Activated CD4-positive, alpha-beta T cell treated with anti-CD3 and anti-CD28 coated beads, Interleukin-2, amount 10 ng/mL, durations not matched to agents 7 days and 5 days (primary cell): Measurements from ENCODE around the gene TRIM28. TPM values are rescaled to one million over a fixed set of nuclear protein-coding genes. Genes with fewer than 3 reads are reported as not detected.

Source experiments
- CTCF ChIA-PET: fragments of 350-600 bp; sonication (Branson Sonifier 250); formaldehyde crosslinking; loops from one replicate; lab custom pipeline; 2021; ENCODE audit warnings: antibody characterized with exemption; lab: Charles Lee
- POLR2A ChIA-PET: fragments of 350-600 bp; sonication (Branson Sonifier 250); formaldehyde crosslinking; loops from one replicate; lab custom pipeline; 2021; ENCODE audit warnings: antibody characterized with exemption; lab: Charles Lee
- DNase-seq: peaks from one replicate; pipeline ENCODE4 v3.0.0-alpha.2; 2020
- H3K27ac Mint-ChIP-seq: one replicate; pipeline ENCODE4 v1.8.0; 2021; ENCODE audit warnings: mild to moderate bottlenecking, moderate library complexity, mixed read lengths
- H3K27me3 Mint-ChIP-seq: one replicate; pipeline ENCODE4 v1.8.0; 2021; ENCODE audit warnings: mixed read lengths
- H3K36me3 Mint-ChIP-seq: one replicate; pipeline ENCODE4 v1.8.0; 2021; ENCODE audit warnings: low read depth, mixed read lengths
- H3K4me1 Mint-ChIP-seq: one replicate; pipeline ENCODE4 v1.8.0; 2021; ENCODE audit warnings: mixed read lengths
- H3K4me3 Mint-ChIP-seq: one replicate; pipeline ENCODE4 v1.8.0; 2021; ENCODE audit warnings: mild to moderate bottlenecking, moderate library complexity, mixed read lengths
- H3K9me3 Mint-ChIP-seq: one replicate; pipeline ENCODE4 v1.8.0; 2021; ENCODE audit warnings: mixed read lengths
- total RNA-seq, 2 experiments: library from RNA; stranded (reverse); gene quantifications; one replicate each; pipeline ENCODE4 v1.2.3, GENCODE V29; 2021

TRIM28 gene
- total RNA-seq, 2 experiments from 2014 or later, result 457 to 560 TPM

- Mint-ChIP-seq H3K27me3 (no peaks in the 10 kb centered on the region), H3K27ac (peak overlapping the region; percentile 90), H3K4me3 (peak overlapping the region; percentile 81), H3K9me3 (no peaks in the 10 kb centered on the region), H3K4me1 (peaks cover 39% of the 10 kb centered on the region), H3K36me3 (peaks cover 18% of the 10 kb centered on the region)
- CTCF ChIA-PET, result interaction anchor here (0.6 to 2.4 kb wide), 37 partner anchors 8 to 332 kb away, joined by 3 to 34 read pairs (median 4); partner anchors contain the start of genes CHMP2A, TRIM28 and ZNF497
- peak; percentile 96 for DNase-seq
- POLR2A ChIA-PET, result no interaction called here
These were observed 29.9 kb upstream of the TRIM28 start for GRCh38 chr19:58513694-58514563.

DNA sequence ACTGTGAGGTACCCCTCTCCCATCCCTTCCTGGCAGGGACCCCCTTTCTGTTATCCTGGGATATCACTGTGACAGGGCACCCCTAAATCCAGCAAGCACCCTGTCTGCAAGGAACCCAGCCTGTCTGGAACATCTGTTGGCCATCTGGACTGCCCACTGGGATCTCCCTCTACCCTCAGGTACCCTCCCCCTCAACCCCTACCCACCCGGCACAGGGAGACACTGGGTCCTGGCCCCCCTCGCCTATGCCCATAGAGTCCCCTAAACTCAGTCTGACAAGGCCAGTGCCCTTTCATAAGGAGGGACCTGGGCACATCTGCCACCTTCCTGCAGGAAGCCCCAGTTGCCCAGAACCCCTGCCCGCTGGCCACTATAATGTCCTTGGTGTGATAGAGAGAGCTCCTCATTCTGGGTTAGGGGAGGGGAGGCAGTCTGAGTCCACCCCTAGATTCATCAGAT is 29.3 kb upstream of the TRIM28 start:
- Mint-ChIP-seq H3K36me3 (peaks cover 20% of the 10 kb centered on the region), H3K27me3 (no peaks in the 10 kb centered on the region), H3K4me1 (peaks cover 43% of the 10 kb centered on the region), H3K27ac (peak overlapping the region; percentile 90), H3K4me3 (peak overlapping the region; percentile 81), H3K9me3 (no peaks in the 10 kb centered on the region)
- DNase-seq, result no peak
- ChIA-PET POLR2A (no interaction called here), CTCF (interaction anchor here (0.6 to 2.4 kb wide), 34 partner anchors 8 to 333 kb away, joined by 3 to 34 read pairs (median 4); partner anchors contain the start of genes TRIM28 and ZNF497)

DNA sequence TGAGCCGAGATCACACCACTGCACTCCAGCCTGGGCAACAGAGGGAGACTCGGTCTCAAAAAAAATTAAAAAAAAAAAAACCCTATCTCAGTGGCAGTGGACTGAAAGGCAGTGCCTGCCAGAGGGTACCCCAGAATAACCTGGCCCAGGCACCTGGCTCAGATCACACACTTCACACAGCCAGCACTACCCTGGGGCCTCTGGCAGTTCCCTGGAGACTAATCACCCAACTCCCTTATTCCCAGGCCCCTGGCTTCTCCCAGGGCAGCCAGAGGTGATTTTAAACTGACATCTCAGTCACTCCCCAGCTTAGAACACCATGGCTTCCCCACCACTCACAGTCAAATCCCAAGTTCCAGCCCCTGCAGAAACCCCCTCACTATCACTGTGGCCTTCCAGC is 28.6 kb upstream of the TRIM28 start:
- peak overlapping the region; percentile 75 for H3K27ac Mint-ChIP-seq
- no peaks in the 10 kb centered on the region for H3K27me3 Mint-ChIP-seq
- no peaks in the 10 kb centered on the region for H3K9me3 Mint-ChIP-seq
- peaks cover 49% of the 10 kb centered on the region for H3K4me1 Mint-ChIP-seq
- peaks cover 20% of the 10 kb centered on the region for H3K36me3 Mint-ChIP-seq
- POLR2A ChIA-PET, result no interaction called here
- CTCF ChIA-PET, result interaction anchor here (0.6 kb wide), 1 partner anchor 112 kb away, joined by 6 read pairs; no protein-coding TSS in a partner anchor
- H3K4me3 Mint-ChIP-seq, result peak overlapping the region; percentile 81
- no peak for DNase-seq

DNA sequence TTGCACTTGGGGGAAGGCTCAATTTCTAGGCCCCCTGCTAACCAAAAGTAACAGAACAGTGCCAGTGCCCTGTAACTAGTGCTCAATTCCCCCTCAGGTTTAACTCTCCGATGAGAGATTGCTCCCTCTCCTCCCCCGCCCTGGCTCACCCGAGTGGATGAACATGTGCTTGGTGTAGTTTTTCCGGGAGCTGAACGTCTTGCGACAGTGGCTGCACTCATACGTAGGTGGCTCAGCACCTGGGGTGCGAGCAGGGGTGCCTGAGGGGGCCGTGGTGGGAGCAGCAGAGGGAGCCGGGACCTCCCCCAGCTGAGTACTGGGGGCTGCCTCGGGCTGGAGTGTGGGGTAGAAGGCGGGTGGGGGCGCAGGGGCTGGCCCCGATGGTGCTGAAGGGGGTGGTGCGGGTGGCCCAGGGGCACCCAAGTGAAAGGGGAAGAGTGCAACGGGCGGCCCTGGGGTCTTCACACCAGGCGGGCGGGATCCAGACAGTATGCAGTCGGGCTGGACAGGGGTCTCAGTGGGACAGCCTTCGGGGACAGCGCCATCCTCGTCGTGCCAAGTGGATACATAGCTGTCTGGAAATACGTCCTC is 27.5 kb upstream of the TRIM28 start:
- peaks cover 55% of the 10 kb centered on the region for H3K4me1 Mint-ChIP-seq

GRCh38 chr19:58516964-58517833 is 26.7 kb upstream of the TRIM28 start:
- no peak for DNase-seq
- Mint-ChIP-seq H3K9me3 (no peaks in the 10 kb centered on the region), H3K36me3 (peaks cover 20% of the 10 kb centered on the region), H3K4me3 (peak overlapping the region; percentile 90), H3K27me3 (no peaks in the 10 kb centered on the region), H3K4me1 (peaks cover 60% of the 10 kb centered on the region), H3K27ac (peak overlapping the region; percentile 46)
- ChIA-PET POLR2A (no interaction called here), CTCF (interaction anchor here (0.6 to 6.1 kb wide), 3 partner anchors 37 to 222 kb away, joined by 3 to 72 read pairs (median 3); partner anchors contain the start of gene CHMP2A)

More for the DNA sequence above, 27.5 kb upstream of the TRIM28 start:
- ChIA-PET POLR2A (no interaction called here), CTCF (interaction anchor here (1.0 to 6.1 kb wide), 2 partner anchors 38 to 62 kb away, joined by 3 to 72 read pairs; partner anchors contain the start of gene CHMP2A)
- Mint-ChIP-seq H3K4me3 (no peak overlapping the region), H3K27ac (peak overlapping the region; percentile 31), H3K36me3 (peaks cover 20% of the 10 kb centered on the region), H3K9me3 (no peaks in the 10 kb centered on the region), H3K27me3 (no peaks in the 10 kb centered on the region)
- no peak for DNase-seq

- CTCF ChIA-PET, result interaction anchor here (0.6 to 6.1 kb wide), 20 partner anchors 10 to 1154 kb away, joined by 3 to 72 read pairs (median 6); partner anchors contain the start of genes CHMP2A and TRIM28
- Mint-ChIP-seq H3K4me1 (peaks cover 64% of the 10 kb centered on the region), H3K9me3 (no peaks in the 10 kb centered on the region), H3K27me3 (no peaks in the 10 kb centered on the region), H3K4me3 (peak overlapping the region; percentile 90), H3K36me3 (peaks cover 20% of the 10 kb centered on the region), H3K27ac (peak overlapping the region; percentile 95)
- POLR2A ChIA-PET, result no interaction called here
- DNase-seq, result no peak
These were observed 25.4 kb upstream of the TRIM28 start for GRCh38 chr19:58518256-58519086.

DNA sequence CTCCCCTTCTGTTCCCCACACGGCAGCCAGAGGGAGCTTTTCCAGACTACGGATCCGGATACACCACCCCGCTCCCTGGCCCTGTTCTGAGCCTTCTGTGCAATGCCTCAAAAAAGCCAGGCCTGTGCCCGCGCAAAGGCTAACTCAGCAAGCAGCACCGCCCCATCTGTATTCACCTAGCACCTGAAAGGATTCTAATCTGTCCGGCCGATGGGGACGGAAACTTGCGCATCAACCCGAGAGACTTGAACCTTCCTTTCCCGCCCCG is 24.8 kb upstream of the TRIM28 start:
- Mint-ChIP-seq H3K4me1 (peaks cover 61% of the 10 kb centered on the region), H3K4me3 (peak overlapping the region; percentile 90), H3K27me3 (no peaks in the 10 kb centered on the region), H3K9me3 (no peaks in the 10 kb centered on the region), H3K36me3 (peaks cover 20% of the 10 kb centered on the region), H3K27ac (peak overlapping the region; percentile 95)
- ChIA-PET CTCF (interaction anchor here (0.6 to 6.1 kb wide), 20 partner anchors 10 to 1154 kb away, joined by 3 to 72 read pairs (median 6); partner anchors contain the start of genes CHMP2A and TRIM28), POLR2A (no interaction called here)
- DNase-seq, result peak; percentile 67

- ChIA-PET POLR2A (interaction anchor here (0.6 to 1.8 kb wide), 5 partner anchors 24 to 56 kb away, joined by 3 to 9 read pairs (median 3); partner anchors contain the start of genes CHMP2A and TRIM28), CTCF (interaction anchor here (0.6 to 6.1 kb wide), 47 partner anchors 9 to 1198 kb away, joined by 3 to 72 read pairs (median 4); partner anchors contain the start of genes CHMP2A, MZF1, SLC27A5 and TRIM28)
- Mint-ChIP-seq H3K4me3 (peak within 1 kb of the TSS; percentile 90), H3K36me3 (peaks cover 20% of the 10 kb centered on the region), H3K27ac (peak within 1 kb of the TSS; percentile 95), H3K9me3 (no peaks in the 10 kb centered on the region), H3K4me1 (peaks cover 56% of the 10 kb centered on the region), H3K27me3 (no peaks in the 10 kb centered on the region)
- peak; percentile 91 for DNase-seq
These were observed 24.3 kb upstream of the TRIM28 start, which contains the start of gene ZBTB45 for GRCh38 chr19:58519355-58520256. TSS of gene ZBTB45 (minus strand) at chr19:58519810. CDS start at chr19:58517673, 2,137 bp downstream.

- Mint-ChIP-seq H3K4me3 (peak overlapping the region; percentile 90), H3K27me3 (no peaks in the 10 kb centered on the region), H3K36me3 (peaks cover 20% of the 10 kb centered on the region), H3K4me1 (peaks cover 52% of the 10 kb centered on the region), H3K9me3 (no peaks in the 10 kb centered on the region), H3K27ac (peak overlapping the region; percentile 95)
- CTCF ChIA-PET, result interaction anchor here (0.6 to 6.1 kb wide), 40 partner anchors 9 to 1199 kb away, joined by 3 to 72 read pairs (median 4); partner anchors contain the start of genes CHMP2A, MZF1, SLC27A5 and TRIM28
- DNase-seq, result no peak
- POLR2A ChIA-PET, result interaction anchor here (0.6 to 1.8 kb wide), 6 partner anchors 24 to 55 kb away, joined by 3 to 9 read pairs (median 3); partner anchors contain the start of genes CHMP2A and TRIM28
These were observed 23.6 kb upstream of the TRIM28 start for GRCh38 chr19:58520257-58520599.

- POLR2A ChIA-PET, result no interaction called here
- CTCF ChIA-PET, result interaction anchor here (1.2 to 6.1 kb wide), 4 partner anchors 8 to 57 kb away, joined by 4 to 72 read pairs (median 9); no protein-coding TSS in a partner anchor
- Mint-ChIP-seq H3K9me3 (no peaks in the 10 kb centered on the region), H3K27ac (peak overlapping the region; percentile 43), H3K4me1 (peaks cover 42% of the 10 kb centered on the region), H3K4me3 (no peak overlapping the region), H3K36me3 (peaks cover 9% of the 10 kb centered on the region), H3K27me3 (no peaks in the 10 kb centered on the region)
- DNase-seq, result no peak
These were observed 22.2 kb upstream of the TRIM28 start for GRCh38 chr19:58521651-58522050.
